Adrenal gland (tissue), 5 donors: ENCODE data around the gene LRRC41.
"Not testable (repeated sequence)": the region's sequence is repeated elsewhere in the genome, so short reads cannot be mapped to it uniquely, and the experiment has no call there.

ENCODE experiments used
- CTCF ChIP-seq, 6 experiments: fragments of 450-650 bp in 4 of 6; fragments of 200-600 bp in 2 of 6; sonication (generic) in 1 of 6; IDR thresholded peaks; 1 replicate in 5 of 6; 2 replicates in 1 of 6; pipeline versions ENCODE4 v1.5.1 to v1.8.0; 2016 to 2021; ENCODE audit warnings: antibody characterized with exemption in 6 of 6, mild to moderate bottlenecking in 2 of 6, moderate library complexity in 1 of 6
- POLR2A ChIP-seq, 2 donors: fragments of 450-650 bp; IDR thresholded peaks; one replicate each; pipeline ENCODE4 v1.6.1; 2017; ENCODE audit warnings: antibody characterized with exemption in 2 of 2, mild to moderate bottlenecking in 2 of 2, moderate library complexity in 1 of 2
- donor health status: DM: no; HTN: no; CAD: no.

- TF ChIP-seq CTCF, POLR2A (IDR thresholded peaks at IDR 0.05): not testable (repeated sequence)
These were observed 64.6 kb downstream of the LRRC41 start for GRCh38 chr1:46238865-46239264.
